Smooth muscle cell (in vitro differentiated cells): ENCODE data around the gene THAP2. TPM values are rescaled to one million over a fixed set of nuclear protein-coding genes. Genes with fewer than 3 reads are reported as not detected.
"Not testable (repeated sequence)": the region's sequence is repeated elsewhere in the genome, so short reads cannot be mapped to it uniquely, and the experiment has no call there.

Experiments used
- DNase-seq: peaks from one replicate; lab custom pipeline; 2025; ENCODE audit not compliant: unreplicated experiment; lab: John Stamatoyannopoulos, UW
- H2AFZ ChIP-seq: fragments of 200-600 bp; sonication (generic); 2 replicates; pipeline ENCODE4 v1.6.0; 2016; ENCODE audit warnings: antibody characterized with exemption, low read depth, mild to moderate bottlenecking
- H3F3A ChIP-seq: fragments of 200-600 bp; sonication (generic); 2 replicates; pipeline ENCODE4 v1.6.0; 2017; ENCODE audit warnings: antibody characterized with exemption, low read depth
- H3K27ac ChIP-seq: fragments of 200-600 bp; sonication (generic); 2 replicates; pipeline ENCODE4 v1.5.1; 2016; ENCODE audit warnings: low read depth, mild to moderate bottlenecking
- H3K27me3 ChIP-seq: fragments of 200-600 bp; sonication (generic); 2 replicates; pipeline ENCODE4 v1.6.1; 2016; ENCODE audit warnings: low read depth, mild to moderate bottlenecking
- H3K36me3 ChIP-seq: fragments of 200-600 bp; sonication (generic); 2 replicates; pipeline ENCODE4 v1.5.1; 2016; ENCODE audit warnings: low read depth
- H3K4me1 ChIP-seq: fragments of 200-600 bp; sonication (generic); 2 replicates; pipeline ENCODE4 v1.5.1; 2016; ENCODE audit warnings: low read depth
- H3K4me2 ChIP-seq: fragments of 200-600 bp; sonication (generic); 2 replicates; pipeline ENCODE4 v1.6.0; 2016; ENCODE audit warnings: mild to moderate bottlenecking
- H3K4me3 ChIP-seq: fragments of 200-600 bp; sonication (generic); 2 replicates; pipeline ENCODE4 v1.5.1; 2016; ENCODE audit warnings: mild to moderate bottlenecking
- H3K79me2 ChIP-seq: fragments of 200-600 bp; sonication (generic); 2 replicates; pipeline ENCODE4 v1.6.0; 2016; ENCODE audit warnings: low read depth, mild to moderate bottlenecking
- H3K9ac ChIP-seq: fragments of 200-600 bp; sonication (generic); 2 replicates; pipeline ENCODE4 v1.6.0; 2016; ENCODE audit warnings: low read depth
- H3K9me3 ChIP-seq: fragments of 200-600 bp; sonication (generic); replicated peaks from 2 replicates; pipeline ENCODE4 v1.5.1; 2016; ENCODE audit warnings: low read depth
- H4K20me1 ChIP-seq: fragments of 200-600 bp; sonication (generic); 2 replicates; pipeline ENCODE4 v1.6.0; 2016; ENCODE audit warnings: low read depth
- WGBS: methylation state at CpG from one replicate; pipeline ENCODE4 v1.1.7; 2016; ENCODE audit warnings: low lambda C conversion rate; 5-methylcytosine and 5-hydroxymethylcytosine counted together
- polyA plus RNA-seq: library from polyadenylated mRNA; unstranded; fragments of >200 nt; fragmentation: Nextera tagmentation; extraction: Ambion mirVana; gene quantifications from 2 replicates; pipeline ENCODE4 v1.2.1, GENCODE V29; 2016
- total RNA-seq: library from RNA; depleted of rRNA; stranded (reverse); fragments of >200 nt; gene quantifications from 2 replicates; pipeline ENCODE4 v1.2.3, GENCODE V29; 2014
- TF ChIP-seq, protein P1 (sequence below): fragments of 200-600 bp; sonication (generic); IDR thresholded peaks from 2 replicates; pipeline ENCODE4 v1.5.1; 2017; ENCODE audit warnings: borderline replicate concordance, mild to moderate bottlenecking, antibody characterized with exemption; ENCODE audit not compliant: insufficient read depth, poor library complexity, severe bottlenecking

THAP2 gene
- total and polyA plus RNA-seq, 2 experiments from 2014 or later = 8.8 to 33.3 TPM

DNA sequence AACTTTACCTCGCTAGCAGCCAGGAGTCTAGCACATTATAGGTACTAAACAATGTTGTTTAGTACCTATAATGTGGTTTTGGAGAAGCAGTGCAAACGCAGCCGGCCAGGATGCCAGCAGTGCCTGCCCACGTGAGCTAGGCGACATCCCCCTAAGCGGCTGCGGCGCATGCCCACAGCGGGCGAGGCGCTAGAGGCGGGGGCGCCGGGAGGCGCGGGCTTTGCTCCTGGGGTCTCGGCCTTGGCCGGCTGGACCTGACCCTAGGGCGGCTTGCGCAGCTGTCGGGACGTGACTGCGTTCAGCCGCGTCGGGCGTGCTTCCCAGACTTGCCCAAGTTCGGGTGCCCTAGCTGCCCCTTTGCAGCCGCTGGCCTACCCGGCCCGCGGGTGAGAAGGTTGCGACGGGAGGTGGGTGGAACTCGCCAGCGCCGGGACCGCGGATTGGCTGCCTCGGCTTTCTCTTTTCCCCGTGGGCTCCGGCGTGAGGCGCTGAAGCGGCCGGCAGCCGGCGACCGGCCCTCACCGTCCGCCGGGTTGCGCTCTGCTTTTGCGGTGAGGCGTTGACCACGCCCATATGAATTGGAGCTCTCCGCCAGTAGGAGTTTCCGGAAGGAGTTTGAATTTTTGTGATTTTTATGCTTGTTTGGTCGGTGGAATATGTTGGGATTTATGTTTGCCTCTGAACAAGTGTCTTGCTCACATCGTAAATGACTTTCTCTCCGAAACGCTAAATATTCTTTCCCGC, 22.0 kb downstream of the THAP2 start, which contains the start of gene TMEM19:
TMEM19 (plus strand) TSS at position 169 of the 744 bp plus-strand sequence. CDS start 599 bp downstream, outside the sequence.
- H3K4me2 ChIP-seq = peak within 1 kb of the TSS; percentile 87
- H3K4me3 ChIP-seq = peak within 1 kb of the TSS; percentile 71
- H3K9me3 ChIP-seq = no peaks in the 10 kb centered on the region
- no peaks in the 10 kb centered on the region for H3K36me3 ChIP-seq
- no peaks in the 10 kb centered on the region for H3F3A ChIP-seq
- H4K20me1 ChIP-seq = no peaks in the 10 kb centered on the region
- peaks cover 14% of the 10 kb centered on the region for H3K4me1 ChIP-seq
- H3K9ac ChIP-seq = peak within 1 kb of the TSS; percentile 64
- H3K79me2 ChIP-seq = peaks cover 13% of the 10 kb centered on the region
- DNase-seq = peak; percentile 90
- H3K27ac ChIP-seq = peak within 1 kb of the TSS; percentile 65
- H3K27me3 ChIP-seq = no peaks in the 10 kb centered on the region
- 1% methylated on average over 61 of the region's 63 CpGs for WGBS
- TF ChIP-seq, protein P1, sequence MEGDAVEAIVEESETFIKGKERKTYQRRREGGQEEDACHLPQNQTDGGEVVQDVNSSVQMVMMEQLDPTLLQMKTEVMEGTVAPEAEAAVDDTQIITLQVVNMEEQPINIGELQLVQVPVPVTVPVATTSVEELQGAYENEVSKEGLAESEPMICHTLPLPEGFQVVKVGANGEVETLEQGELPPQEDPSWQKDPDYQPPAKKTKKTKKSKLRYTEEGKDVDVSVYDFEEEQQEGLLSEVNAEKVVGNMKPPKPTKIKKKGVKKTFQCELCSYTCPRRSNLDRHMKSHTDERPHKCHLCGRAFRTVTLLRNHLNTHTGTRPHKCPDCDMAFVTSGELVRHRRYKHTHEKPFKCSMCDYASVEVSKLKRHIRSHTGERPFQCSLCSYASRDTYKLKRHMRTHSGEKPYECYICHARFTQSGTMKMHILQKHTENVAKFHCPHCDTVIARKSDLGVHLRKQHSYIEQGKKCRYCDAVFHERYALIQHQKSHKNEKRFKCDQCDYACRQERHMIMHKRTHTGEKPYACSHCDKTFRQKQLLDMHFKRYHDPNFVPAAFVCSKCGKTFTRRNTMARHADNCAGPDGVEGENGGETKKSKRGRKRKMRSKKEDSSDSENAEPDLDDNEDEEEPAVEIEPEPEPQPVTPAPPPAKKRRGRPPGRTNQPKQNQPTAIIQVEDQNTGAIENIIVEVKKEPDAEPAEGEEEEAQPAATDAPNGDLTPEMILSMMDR = no peak
- H2AFZ ChIP-seq = peak within 1 kb of the TSS; percentile 93

DNA sequence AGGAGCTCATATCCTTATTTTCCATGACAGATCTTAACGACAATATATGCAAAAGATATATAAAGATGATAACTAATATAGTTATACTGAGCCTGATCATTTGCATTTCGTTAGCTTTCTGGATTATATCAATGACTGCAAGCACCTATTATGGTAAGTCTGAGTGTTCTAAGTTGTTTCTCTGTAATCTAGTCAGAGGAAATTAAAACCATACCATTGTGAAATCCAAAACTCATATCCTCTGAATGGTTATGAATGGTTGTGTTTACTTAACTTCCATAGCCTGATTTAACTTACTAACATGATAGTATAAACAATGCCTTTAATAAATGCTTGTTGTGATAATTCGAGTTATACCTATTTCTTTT, 22.5 kb downstream of the THAP2 start:
- Histone ChIP-seq H3K4me3 (peak overlapping the region; percentile 71), H3K27ac (peak overlapping the region; percentile 65), H3K27me3 (no peaks in the 10 kb centered on the region), H3K79me2 (peaks cover 13% of the 10 kb centered on the region), H3K9ac (peak overlapping the region; percentile 64), H2AFZ (peak overlapping the region; percentile 93), H3K36me3 (no peaks in the 10 kb centered on the region), H3F3A (no peaks in the 10 kb centered on the region), H3K4me1 (peaks cover 14% of the 10 kb centered on the region), H3K9me3 (no peaks in the 10 kb centered on the region), H4K20me1 (no peaks in the 10 kb centered on the region), H3K4me2 (peak overlapping the region; percentile 87)
- TF ChIP-seq, protein P1 = no peak
- 16% methylated on average over 3 of the region's 3 CpGs for WGBS
- no peak for DNase-seq

GRCh38 chr12:71687172-71687571, 23.1 kb downstream of the THAP2 start:
- 93% methylated on average over 11 of the region's 11 CpGs for WGBS
- peak overlapping the region; percentile 93 for H2AFZ ChIP-seq
- H3K9me3 ChIP-seq, H3K36me3 ChIP-seq, DNase-seq, H3K27ac ChIP-seq, H4K20me1 ChIP-seq, H3K27me3 ChIP-seq, H3F3A ChIP-seq: not testable (repeated sequence)
- H3K4me1 ChIP-seq = peaks cover 14% of the 10 kb centered on the region
- H3K79me2 ChIP-seq = peaks cover 13% of the 10 kb centered on the region
- H3K9ac ChIP-seq = peak overlapping the region; percentile 64
- H3K4me2 ChIP-seq = peak overlapping the region; percentile 87
- peak overlapping the region; percentile 71 for H3K4me3 ChIP-seq

- Histone ChIP-seq H4K20me1 (no peaks in the 10 kb centered on the region), H3F3A (no peaks in the 10 kb centered on the region), H2AFZ (no peak overlapping the region), H3K27me3 (no peaks in the 10 kb centered on the region), H3K9me3 (no peaks in the 10 kb centered on the region), H3K4me3 (no peak overlapping the region), H3K27ac (no peak overlapping the region), H3K9ac (no peak overlapping the region), H3K4me1 (peaks cover 14% of the 10 kb centered on the region), H3K79me2 (peaks cover 13% of the 10 kb centered on the region), H3K36me3 (no peaks in the 10 kb centered on the region), H3K4me2 (no peak overlapping the region)
- TF ChIP-seq, protein P1 = no peak
- WGBS = 95% methylated on average over 5 of the region's 5 CpGs
- DNase-seq = no peak
Measured at GRCh38 chr12:71688961-71689570, 25.0 kb downstream of the THAP2 start.
